K562 (cell line): Measurements from ENCODE around the gene KCNQ5. TPM values are rescaled to one million over a fixed set of nuclear protein-coding genes. Genes with fewer than 3 reads are reported as not detected.

ENCODE experiments used
- microRNA-seq: library from miRNA; unstranded; fragments of <30 nt; microRNA quantifications from one replicate; pipeline ENCODE4, GENCODE V29; 2018; ENCODE audit warnings: borderline microRNAs expressed
- polyA plus RNA-seq, 8 experiments: library from polyadenylated mRNA; depleted of rRNA in 4 of 8; stranded (reverse) in 5 of 8; unstranded in 3 of 8; fragments of >200 nt; fragmentation: Nextera tagmentation in 2 of 8; fragmentation: Illumina TruSeq in 1 of 8; extraction: Ambion mirVana in 2 of 8; extraction: Trizol in 1 of 8; gene quantifications; 2 replicates each; pipeline versions ENCODE4 v1.2.1 to v1.2.3, GENCODE V29; 2011 to 2014; ENCODE audit warnings: inconsistent platforms in 1 of 8, missing spikeins in 1 of 8
- small RNA-seq: library from RNA; depleted of rRNA; stranded (forward); fragments of <200 nt; gene quantifications from one replicate; pipeline ENCODE3, GENCODE V24; 2014
- total RNA-seq, 7 experiments: library from RNA; depleted of rRNA in 6 of 7; stranded (reverse); fragments of >200 nt in 6 of 7; fragmentation: Illumina TruSeq in 2 of 7; extraction: Trizol in 2 of 7; gene quantifications; 2 replicates each; pipeline versions ENCODE4 v1.2.1 to v1.2.3, GENCODE V29; 2011 to 2021; ENCODE audit warnings: low replicate concordance in 1 of 7

The KCNQ5 gene
- total and polyA plus RNA-seq, 9 of the 15 experiments (the other 6 are each of a cell fraction or from before 2014, with no cell fraction given) = 0.31 to 5.9 (median 2.6) TPM

Small RNAs within 50 kb of the gene (microRNA-seq; reads per million reads assigned to microRNA genes)
- gene MIR4282 = not detected

Small RNAs within 50 kb of the gene (small RNA-seq; reads per million reads assigned to genes)
- gene MIR4282 = not detected
